Naive thymus-derived CD4-positive, alpha-beta T cell (primary cell): Measurements from ENCODE around the gene UFSP1. TPM values are rescaled to one million over a fixed set of nuclear protein-coding genes. Genes with fewer than 3 reads are reported as not detected.
A peak's percentile ranks its signal among the peaks of the same experiment; 100 is the strongest.

Source experiments
- ATAC-seq: fragments of 150-1000 bp; cut with Tn5 transposase; 2 replicates; pipeline ENCODE4 v1.10.0; 2021; ENCODE audit warnings: mild to moderate bottlenecking, moderate library complexity
- CTCF ChIA-PET: fragments of 350-600 bp; sonication (Branson Sonifier 250); formaldehyde crosslinking; loops from one replicate; lab custom pipeline; 2021; ENCODE audit warnings: antibody characterized with exemption; lab: Charles Lee
- POLR2A ChIA-PET: fragments of 350-600 bp; sonication (Branson Sonifier 250); formaldehyde crosslinking; loops from one replicate; lab custom pipeline; 2021; ENCODE audit warnings: antibody characterized with exemption, inconsistent platforms; lab: Charles Lee
- DNase-seq, 9 donors: peaks; one replicate each; pipeline versions ENCODE4 v3.0.0 to v3.0.0-alpha.2; 2020 to 2022; ENCODE audit warnings: mixed read lengths in 1 of 9
- H3K27ac ChIP-seq: one replicate; pipeline ENCODE4 v1.7.0; 2013; ENCODE audit warnings: mild to moderate bottlenecking, low read depth, low read length, moderate library complexity
- H3K27me3 ChIP-seq, 2 donors: one replicate each; pipeline ENCODE4 v1.7.0; 2013; ENCODE audit warnings: low read length in 2 of 2, mild to moderate bottlenecking in 2 of 2, moderate library complexity in 2 of 2; ENCODE audit not compliant: control insufficient read depth in 2 of 2, insufficient read depth in 2 of 2
- H3K36me3 ChIP-seq, 3 experiments: 1 replicate in 2 of 3; 2 replicates in 1 of 3; pipeline ENCODE4 v1.7.0; 2013; ENCODE audit warnings: low read length in 3 of 3, mild to moderate bottlenecking in 3 of 3, moderate library complexity in 1 of 3; ENCODE audit not compliant: insufficient read depth in 3 of 3, control insufficient read depth in 2 of 3
- H3K4me1 ChIP-seq, 2 donors: one replicate each; pipeline ENCODE4 v1.7.0; 2013; ENCODE audit warnings: low read length in 2 of 2, mild to moderate bottlenecking in 2 of 2, moderate library complexity in 1 of 2; ENCODE audit not compliant: control insufficient read depth in 2 of 2, insufficient read depth in 2 of 2
- H3K4me3 ChIP-seq: 2 replicates; pipeline ENCODE4 v1.7.0; 2013; ENCODE audit warnings: mild to moderate bottlenecking, low read length
- H3K9me3 ChIP-seq, 3 experiments: 1 replicate in 2 of 3; 2 replicates in 1 of 3; pipeline ENCODE4 v1.7.0; 2013; ENCODE audit warnings: low read length in 3 of 3; ENCODE audit not compliant: control insufficient read depth in 2 of 3
- H3K27ac Mint-ChIP-seq, 9 donors: one replicate each; pipeline ENCODE4 v1.8.0; 2020 to 2022; ENCODE audit warnings: mixed read lengths in 9 of 9, mild to moderate bottlenecking in 8 of 9, moderate library complexity in 5 of 9, inconsistent platforms in 2 of 9
- H3K27me3 Mint-ChIP-seq, 5 donors: one replicate each; pipeline ENCODE4 v1.8.0; 2021 to 2022; ENCODE audit warnings: mixed read lengths in 5 of 5, mild to moderate bottlenecking in 1 of 5
- H3K36me3 Mint-ChIP-seq, 5 donors: one replicate each; pipeline ENCODE4 v1.8.0; 2020 to 2022; ENCODE audit warnings: mixed read lengths in 5 of 5, mild to moderate bottlenecking in 3 of 5, inconsistent platforms in 1 of 5
- H3K4me1 Mint-ChIP-seq, 7 donors: one replicate each; pipeline ENCODE4 v1.8.0; 2020 to 2022; ENCODE audit warnings: mixed read lengths in 7 of 7, mild to moderate bottlenecking in 3 of 7, inconsistent platforms in 1 of 7
- H3K4me3 Mint-ChIP-seq, 10 donors: one replicate each; pipeline ENCODE4 v1.8.0; 2020 to 2022; ENCODE audit warnings: mild to moderate bottlenecking in 10 of 10, mixed read lengths in 10 of 10, moderate library complexity in 6 of 10, inconsistent platforms in 2 of 10
- H3K9me3 Mint-ChIP-seq, 11 donors: one replicate each; pipeline ENCODE4 v1.8.0; 2020 to 2022; ENCODE audit warnings: mixed read lengths in 11 of 11, mild to moderate bottlenecking in 4 of 11, inconsistent platforms in 1 of 11, moderate library complexity in 1 of 11
- intact Hi-C, 2 donors: fragments of 100-400 bp; cut with micrococcal nuclease; formaldehyde crosslinking; loops; one replicate each; pipeline ENCODE4 v1.15.1; 2023
- polyA plus RNA-seq, 2 donors: library from polyadenylated mRNA; unstranded; fragments of 300-500 nt; fragmentation: Illumina TruSeq; gene quantifications; one replicate each; pipeline ENCODE4 v1.2.3, GENCODE V29; 2021
- total RNA-seq, 6 experiments: library from RNA in 5 of 6; stranded (reverse) in 5 of 6; gene quantifications; 1 replicate in 5 of 6; 2 replicates in 1 of 6; pipeline ENCODE4 v1.2.3 and lab custom pipeline; 2021 to 2026

UFSP1 gene
- total and polyA plus RNA-seq, 7 experiments from 2014 or later: 0.99 to 11.1 (median 2.5) TPM

DNA sequence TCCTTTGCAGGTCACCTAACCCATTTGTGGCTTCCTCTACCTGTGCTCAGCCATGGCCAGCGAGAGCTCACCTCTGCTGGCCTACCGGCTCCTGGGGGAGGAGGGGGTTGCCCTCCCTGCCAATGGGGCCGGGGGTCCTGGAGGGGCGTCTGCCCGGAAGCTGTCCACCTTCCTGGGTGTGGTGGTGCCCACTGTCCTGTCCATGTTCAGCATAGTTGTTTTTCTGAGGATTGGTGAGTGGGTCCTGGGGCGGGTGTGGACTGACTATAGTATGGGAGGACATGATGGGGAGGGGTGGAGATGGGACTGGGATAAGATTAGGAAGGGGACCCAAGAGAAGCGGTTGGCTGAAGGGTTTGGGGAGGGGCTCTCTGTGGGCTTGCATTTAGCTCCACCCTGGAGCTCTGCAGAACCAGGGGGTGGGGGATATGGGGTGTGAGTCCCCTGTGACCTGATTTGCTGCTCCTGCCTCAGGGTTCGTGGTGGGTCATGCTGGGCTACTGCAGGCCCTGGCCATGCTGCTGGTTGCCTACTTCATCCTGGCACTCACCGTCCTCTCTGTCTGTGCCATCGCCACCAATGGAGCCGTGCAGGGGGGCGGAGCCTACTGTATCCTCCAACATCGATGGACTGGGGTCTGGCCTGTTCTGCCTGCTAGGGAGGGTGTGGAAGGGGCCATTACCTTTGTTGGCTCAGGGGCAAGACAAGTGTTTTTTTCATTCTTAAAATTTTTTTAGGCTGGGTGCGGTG is 35.2 kb downstream of the UFSP1 start:
- Mint-ChIP-seq H3K4me1 (peaks cover 0 to 31% (median 19%) of the 10 kb centered on the region in 7 donors), H3K27ac (peak overlapping the region in 3 of 9 donors; percentile 6 to 90 (median 62)), H3K36me3 (peaks cover 0 to 12% (median 6%) of the 10 kb centered on the region in 5 donors), H3K9me3 (no peaks in the 10 kb centered on the region), H3K4me3 (peak overlapping the region in 9 of 10 donors; percentile 89 to 95 (median 92)), H3K27me3 (no peaks in the 10 kb centered on the region)
- no peak overlapping the region for H3K4me3 ChIP-seq
- no peaks in the 10 kb centered on the region for H3K27me3 ChIP-seq
- no peaks in the 10 kb centered on the region for H3K9me3 ChIP-seq
- H3K4me1 ChIP-seq: peaks cover 8 to 16% of the 10 kb centered on the region in 2 donors
- ATAC-seq: no peak
- POLR2A ChIA-PET: interaction anchor here (0.7 to 3.1 kb wide), 6 partner anchors 10 to 425 kb away, joined by 3 to 21 read pairs (median 4); partner anchors contain the start of genes MEPCE, NYAP1, POP7 and SRRT
- peaks cover 0 to 37% (median 0%) of the 10 kb centered on the region in 3 experiments for H3K36me3 ChIP-seq
- intact Hi-C loops: loop anchor here (5.0 kb wide), 2 partner anchors 162 to 377 kb away; partner anchors contain the start of genes GIGYF1 (in 1 of the 2) and TSC22D4 (in 1 of the 2)
- no peak for DNase-seq
- CTCF ChIA-PET: interaction anchor here (0.6 to 4.3 kb wide), 3 partner anchors 35 to 149 kb away, joined by 3 to 37 read pairs (median 8); partner anchors contain the start of genes POP7 and UFSP1
- no peak overlapping the region for H3K27ac ChIP-seq

DNA sequence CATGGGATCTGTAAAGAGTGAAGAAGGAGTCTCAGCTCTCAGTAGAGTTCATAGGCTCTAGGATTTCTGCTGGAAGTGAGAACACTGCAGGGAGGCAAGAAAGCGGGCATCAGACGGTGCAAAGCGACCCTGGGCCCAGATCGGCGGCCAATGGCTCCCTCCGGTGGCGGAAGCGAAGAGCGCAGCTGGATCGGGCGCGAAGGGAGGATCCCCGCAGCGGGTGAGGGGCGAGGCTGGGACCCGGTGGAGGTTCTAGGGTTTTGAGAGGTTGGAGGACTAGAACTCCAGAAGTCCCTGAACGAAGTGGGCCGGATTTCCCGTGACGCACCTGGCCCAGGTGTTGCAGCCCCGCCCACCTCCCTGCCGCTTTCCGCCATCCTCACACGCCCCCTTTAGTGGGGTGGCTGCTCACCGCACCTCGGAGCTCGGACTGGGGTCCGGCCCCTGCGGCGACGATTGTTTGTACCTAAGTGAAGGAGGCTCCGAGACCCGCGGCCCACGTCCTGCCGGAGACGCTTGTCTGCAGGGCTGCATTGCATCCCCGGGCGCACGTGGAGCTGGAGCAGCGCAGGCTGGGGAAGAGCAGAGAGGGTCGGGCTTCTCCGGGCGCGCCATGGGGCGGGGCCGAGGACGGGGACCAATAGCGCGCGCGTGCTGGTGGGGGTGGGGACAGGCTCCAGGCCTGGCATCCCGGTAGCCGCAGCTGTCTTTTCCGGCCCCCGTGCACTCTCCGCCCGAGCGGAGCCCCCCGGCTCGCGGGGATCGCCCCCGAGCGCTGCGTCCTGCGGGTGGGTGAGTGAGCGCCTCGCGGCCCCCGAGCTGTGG is 37.3 kb downstream of the UFSP1 start, which contains the start of gene SLC12A9:
Gene SLC12A9, plus strand, starts transcription at position 666 of the 825 bp plus-strand sequence. CDS start 1,485 bp downstream, outside the sequence.
- peaks cover 0 to 21% (median 0%) of the 10 kb centered on the region in 3 experiments for H3K36me3 ChIP-seq
- H3K9me3 ChIP-seq: no peaks in the 10 kb centered on the region
- H3K27me3 Mint-ChIP-seq: no peaks in the 10 kb centered on the region
- peak within 1 kb of the TSS; percentile 76 for H3K27ac ChIP-seq
- H3K4me1 ChIP-seq: peaks cover 8 to 16% of the 10 kb centered on the region in 2 donors
- peak within 1 kb of the TSS; percentile 71 to 97 (median 90) for H3K27ac Mint-ChIP-seq
- H3K27me3 ChIP-seq: no peaks in the 10 kb centered on the region
- POLR2A ChIA-PET: interaction anchor here (0.7 to 3.3 kb wide), 9 partner anchors 10 to 373 kb away, joined by 3 to 22 read pairs (median 3); partner anchors contain the start of genes FBXO24, POP7, SRRT and TRIP6
- ATAC-seq (peak; percentile 96), DNase-seq (peak; percentile 71 to 90 (median 85))
- H3K9me3 Mint-ChIP-seq: no peaks in the 10 kb centered on the region
- H3K4me3 Mint-ChIP-seq: peak within 1 kb of the TSS; percentile 89 to 95 (median 92)
- intact Hi-C loops: loop anchor here (1.0 to 5.0 kb wide), 18 partner anchors 14 to 423 kb away; partner anchors contain the start of genes SRRT (in 2 of the 2), UFSP1 (in 2 of the 2), FBXO24 (in 1 of the 2) and GIGYF1 (in 1 of the 2)
- CTCF ChIA-PET: interaction anchor here (0.5 to 4.3 kb wide), 10 partner anchors 10 to 1569 kb away, joined by 3 to 44 read pairs (median 4); partner anchors contain the start of genes POP7, SRRT and UFSP1
- peak within 1 kb of the TSS; percentile 73 for H3K4me3 ChIP-seq
- peaks cover 0 to 11% (median 3%) of the 10 kb centered on the region in 5 donors for H3K36me3 Mint-ChIP-seq
- H3K4me1 Mint-ChIP-seq: peaks cover 0 to 31% (median 19%) of the 10 kb centered on the region in 7 donors

DNA sequence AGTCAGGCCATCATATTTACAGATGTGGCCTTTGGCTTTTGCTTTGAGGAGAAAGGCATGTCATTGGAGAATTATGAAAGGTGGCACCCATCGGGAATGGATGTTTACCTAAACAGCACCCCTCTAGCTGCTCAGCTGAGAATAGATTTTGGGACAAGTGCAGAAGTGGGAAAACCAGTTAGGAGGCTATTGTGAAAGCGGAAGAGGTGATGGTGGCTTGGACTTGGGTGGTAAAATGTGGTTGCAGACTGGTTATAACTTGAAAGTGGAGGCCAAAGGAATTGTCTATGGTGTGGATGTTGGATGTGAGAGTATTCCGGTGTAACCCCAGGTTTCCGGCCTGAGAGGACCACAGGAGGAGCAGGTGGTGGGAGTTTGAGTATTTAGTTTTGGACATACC is 42.2 kb downstream of the UFSP1 start:
- peaks cover 0 to 7% (median 0%) of the 10 kb centered on the region in 5 donors for H3K36me3 Mint-ChIP-seq
- H3K9me3 Mint-ChIP-seq: no peaks in the 10 kb centered on the region
- H3K4me1 ChIP-seq: peaks cover 0 to 6% of the 10 kb centered on the region in 2 donors
- no peaks in the 10 kb centered on the region for H3K27me3 ChIP-seq
- POLR2A ChIA-PET: no interaction called here
- no peak for DNase-seq
- intact Hi-C loops: no loop called here
- no peak for ATAC-seq
- CTCF ChIA-PET: interaction anchor here (0.6 kb wide), 2 partner anchors 48 to 724 kb away, joined by 3 read pairs; no protein-coding TSS in a partner anchor
- H3K9me3 ChIP-seq: no peaks in the 10 kb centered on the region
- no peak overlapping the region for H3K27ac Mint-ChIP-seq
- no peaks in the 10 kb centered on the region for H3K27me3 Mint-ChIP-seq
- H3K36me3 ChIP-seq: no peaks in the 10 kb centered on the region
- H3K4me1 Mint-ChIP-seq: peaks cover 0 to 9% (median 5%) of the 10 kb centered on the region in 7 donors
- no peak overlapping the region for H3K27ac ChIP-seq
- no peak overlapping the region for H3K4me3 Mint-ChIP-seq
- no peak overlapping the region for H3K4me3 ChIP-seq

DNA sequence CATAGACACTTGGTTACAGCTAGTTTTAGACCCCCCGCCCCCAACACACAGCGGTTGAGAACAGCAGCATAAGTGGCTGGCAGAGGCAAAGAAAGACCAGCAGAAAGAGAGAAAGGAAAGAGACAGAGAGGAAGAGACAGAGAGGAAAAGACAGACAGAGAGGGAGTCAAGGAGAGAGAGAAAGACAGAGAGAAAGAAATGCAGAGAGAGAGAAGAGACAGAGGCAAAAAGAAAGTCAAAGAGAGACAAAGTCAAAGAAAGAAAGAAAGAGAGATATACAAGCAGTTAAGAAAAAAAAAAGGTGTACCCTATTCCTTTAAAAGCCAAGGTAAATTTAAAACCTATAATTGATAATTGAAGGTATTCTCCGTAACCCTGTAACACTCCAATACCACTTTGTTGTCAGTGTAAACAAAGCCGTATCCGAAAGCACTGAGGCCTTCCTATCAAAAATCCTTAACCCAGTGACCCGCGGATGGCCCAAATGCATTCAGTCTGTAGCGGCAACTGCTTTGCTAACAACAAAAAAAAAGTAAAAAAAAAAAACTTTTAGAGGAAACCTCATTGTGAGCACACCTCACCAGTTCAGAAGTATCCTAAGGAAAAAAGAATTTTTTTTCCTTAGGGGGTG is 48.9 kb downstream of the UFSP1 start:
- CTCF ChIA-PET: no interaction called here

DNA sequence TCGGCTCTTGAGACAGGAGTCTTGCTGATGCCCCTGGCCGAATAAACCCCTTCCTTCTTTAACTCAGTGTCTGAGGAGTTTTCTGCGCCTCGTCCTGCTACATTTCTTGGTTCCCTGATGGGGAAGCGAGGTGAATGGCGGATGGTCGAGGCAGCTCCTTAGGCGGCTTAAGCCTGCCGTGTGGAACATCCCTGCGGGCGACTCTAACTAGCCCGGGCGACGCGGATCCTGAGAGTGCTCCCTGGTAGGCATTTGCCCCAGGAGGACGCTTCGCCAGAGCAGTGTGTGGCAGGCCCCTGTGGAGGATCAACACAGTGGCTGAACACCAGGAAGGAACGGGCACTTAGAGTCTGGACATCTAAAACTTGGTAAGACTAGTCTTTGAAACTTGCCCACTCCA is 50.2 kb downstream of the UFSP1 start:
- ChIA-PET POLR2A (no interaction called here), CTCF (no interaction called here)
- peaks cover 0 to 2% (median 0%) of the 10 kb centered on the region in 11 donors for H3K9me3 Mint-ChIP-seq
- no peaks in the 10 kb centered on the region for H3K27me3 Mint-ChIP-seq
- Histone ChIP-seq H3K36me3 (no peaks in the 10 kb centered on the region), H3K9me3 (no peaks in the 10 kb centered on the region), H3K27ac (no peak overlapping the region), H3K4me1 (no peaks in the 10 kb centered on the region), H3K27me3 (no peaks in the 10 kb centered on the region), H3K4me3 (no peak overlapping the region)
- H3K27ac Mint-ChIP-seq: no peak overlapping the region
- ATAC-seq (no peak), DNase-seq (no peak)
- H3K4me1 Mint-ChIP-seq: peaks cover 5 to 19% (median 15%) of the 10 kb centered on the region in 7 donors
- no peak overlapping the region for H3K4me3 Mint-ChIP-seq
- H3K36me3 Mint-ChIP-seq: no peaks in the 10 kb centered on the region
- intact Hi-C loops: loop anchor here in 1 of 2 donors (5.0 kb wide), 2 partner anchors 413 to 1287 kb away; partner anchors contain the start of gene FAM200A

More for the DNA sequence above, 48.9 kb downstream of the UFSP1 start:
- DNase-seq (no peak), ATAC-seq (no peak)
- Mint-ChIP-seq H3K27ac (no peak overlapping the region), H3K27me3 (no peaks in the 10 kb centered on the region), H3K4me3 (no peak overlapping the region), H3K36me3 (no peaks in the 10 kb centered on the region), H3K4me1 (peaks cover 4 to 17% (median 15%) of the 10 kb centered on the region in 7 donors), H3K9me3 (peaks cover 0 to 1% (median 0%) of the 10 kb centered on the region in 11 donors)
- no peaks in the 10 kb centered on the region for H3K4me1 ChIP-seq
- no peak overlapping the region for H3K4me3 ChIP-seq
- H3K9me3 ChIP-seq: no peaks in the 10 kb centered on the region
- H3K27ac ChIP-seq: no peak overlapping the region
- POLR2A ChIA-PET: no interaction called here
- intact Hi-C loops: no loop called here
- no peaks in the 10 kb centered on the region for H3K27me3 ChIP-seq
- H3K36me3 ChIP-seq: no peaks in the 10 kb centered on the region
